ENCODE results near the gene PEPD. TPM values are rescaled to one million over a fixed set of nuclear protein-coding genes. Genes with fewer than 3 reads are reported as not detected.

PEPD gene
- total RNA-seq, 3 donors from 2014 or later, result 42.1 to 127 (median 82.3) TPM

- intact Hi-C loops (cut with DNase I; ENCODE audit: low total_unique reads), result no loop called here
- no peaks in the 10 kb centered on the region for H3K4me1 ChIP-seq
- H3K36me3 ChIP-seq, result no peaks in the 10 kb centered on the region
- no peaks in the 10 kb centered on the region for H3K9me3 ChIP-seq
- H3K27ac ChIP-seq, result no peak overlapping the region
- no peaks in the 10 kb centered on the region for H3K27me3 ChIP-seq
- no peak for DNase-seq (ENCODE audit: low spot score in 2 of 2)
- H3K4me3 ChIP-seq, result no peak overlapping the region
- TF ChIP-seq POLR2A (IDR thresholded peaks at IDR 0.05), result no peak
Observed at GRCh38 chr19:33382006-33382405, 139.6 kb downstream of the PEPD start.

GRCh38 chr19:33381101-33381500, 140.5 kb downstream of the PEPD start:
- no peaks in the 10 kb centered on the region for H3K36me3 ChIP-seq
- H3K27ac ChIP-seq, result no peak overlapping the region
- no peaks in the 10 kb centered on the region for H3K27me3 ChIP-seq
- no peak for TF ChIP-seq POLR2A (IDR thresholded peaks at IDR 0.05)
- TF ChIP-seq, protein P1, sequence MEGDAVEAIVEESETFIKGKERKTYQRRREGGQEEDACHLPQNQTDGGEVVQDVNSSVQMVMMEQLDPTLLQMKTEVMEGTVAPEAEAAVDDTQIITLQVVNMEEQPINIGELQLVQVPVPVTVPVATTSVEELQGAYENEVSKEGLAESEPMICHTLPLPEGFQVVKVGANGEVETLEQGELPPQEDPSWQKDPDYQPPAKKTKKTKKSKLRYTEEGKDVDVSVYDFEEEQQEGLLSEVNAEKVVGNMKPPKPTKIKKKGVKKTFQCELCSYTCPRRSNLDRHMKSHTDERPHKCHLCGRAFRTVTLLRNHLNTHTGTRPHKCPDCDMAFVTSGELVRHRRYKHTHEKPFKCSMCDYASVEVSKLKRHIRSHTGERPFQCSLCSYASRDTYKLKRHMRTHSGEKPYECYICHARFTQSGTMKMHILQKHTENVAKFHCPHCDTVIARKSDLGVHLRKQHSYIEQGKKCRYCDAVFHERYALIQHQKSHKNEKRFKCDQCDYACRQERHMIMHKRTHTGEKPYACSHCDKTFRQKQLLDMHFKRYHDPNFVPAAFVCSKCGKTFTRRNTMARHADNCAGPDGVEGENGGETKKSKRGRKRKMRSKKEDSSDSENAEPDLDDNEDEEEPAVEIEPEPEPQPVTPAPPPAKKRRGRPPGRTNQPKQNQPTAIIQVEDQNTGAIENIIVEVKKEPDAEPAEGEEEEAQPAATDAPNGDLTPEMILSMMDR (IDR thresholded peaks at IDR 0.05), result no peak
- TF ChIP-seq POLR2AphosphoS5 (IDR thresholded peaks at IDR 0.05), result no peak
- no peak for DNase-seq (ENCODE audit: low spot score in 2 of 2)
- intact Hi-C loops (cut with DNase I; ENCODE audit: low total_unique reads), result no loop called here
- H3K9me3 ChIP-seq, result no peaks in the 10 kb centered on the region
- no peak overlapping the region for H3K4me3 ChIP-seq
- no peaks in the 10 kb centered on the region for H3K4me1 ChIP-seq

DNA sequence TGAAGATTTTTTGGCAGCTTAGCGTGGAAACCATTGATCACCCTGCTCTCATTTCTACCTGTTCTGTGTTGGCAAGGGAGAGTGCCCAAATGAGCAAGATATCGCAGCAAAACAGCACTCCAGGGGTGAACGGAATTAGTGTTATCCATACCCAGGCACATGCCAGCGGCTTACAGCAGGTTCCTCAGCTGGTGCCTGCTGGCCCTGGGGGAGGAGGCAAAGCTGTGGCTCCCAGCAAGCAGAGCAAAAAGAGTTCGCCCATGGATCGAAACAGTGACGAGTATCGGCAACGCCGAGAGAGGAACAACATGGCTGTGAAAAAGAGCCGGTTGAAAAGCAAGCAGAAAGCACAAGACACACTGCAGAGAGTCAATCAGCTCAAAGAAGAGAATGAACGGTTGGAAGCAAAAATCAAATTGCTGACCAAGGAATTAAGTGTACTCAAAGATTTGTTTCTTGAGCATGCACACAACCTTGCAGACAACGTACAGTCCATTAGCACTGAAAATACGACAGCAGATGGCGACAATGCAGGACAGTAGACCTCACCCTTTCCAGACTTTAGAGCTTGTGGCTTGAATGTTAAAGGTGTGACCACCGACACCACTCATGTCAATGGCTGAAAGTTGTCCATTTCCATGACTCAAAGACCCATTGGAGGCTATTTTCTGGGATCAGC, 142.3 kb downstream of the PEPD start:
- no peaks in the 10 kb centered on the region for H3K27me3 ChIP-seq
- no peak for TF ChIP-seq POLR2A (IDR thresholded peaks at IDR 0.05)
- TF ChIP-seq, protein P1 (IDR thresholded peaks at IDR 0.05), result no peak
- no peak for TF ChIP-seq POLR2AphosphoS5 (IDR thresholded peaks at IDR 0.05)
- H3K9me3 ChIP-seq, result no peaks in the 10 kb centered on the region
- intact Hi-C loops (cut with DNase I; ENCODE audit: low total_unique reads), result no loop called here
- no peaks in the 10 kb centered on the region for H3K36me3 ChIP-seq
- no peak overlapping the region for H3K27ac ChIP-seq
- no peak for DNase-seq (ENCODE audit: low spot score in 2 of 2)
- H3K4me3 ChIP-seq, result no peak overlapping the region
- no peaks in the 10 kb centered on the region for H3K4me1 ChIP-seq

- Histone ChIP-seq H3K4me3 (no peak overlapping the region), H3K4me1 (no peaks in the 10 kb centered on the region), H3K36me3 (no peaks in the 10 kb centered on the region), H3K9me3 (no peaks in the 10 kb centered on the region), H3K27me3 (no peaks in the 10 kb centered on the region), H3K27ac (peak overlapping the region; percentile 45 to 99)
- intact Hi-C loops (cut with DNase I; ENCODE audit: low total_unique reads), result no loop called here
- DNase-seq (ENCODE audit: low spot score in 2 of 2), result no peak
- TF ChIP-seq, protein P1 (IDR thresholded peaks at IDR 0.05), result no peak
Observed at GRCh38 chr19:33377586-33378475, 143.8 kb downstream of the PEPD start.

- TF ChIP-seq POLR2AphosphoS5 (IDR thresholded peaks at IDR 0.05) (no peak), POLR2A (IDR thresholded peaks at IDR 0.05) (no peak)
- TF ChIP-seq, protein P1 (IDR thresholded peaks at IDR 0.05), result no peak
- H3K4me1 ChIP-seq, result no peaks in the 10 kb centered on the region
- H3K36me3 ChIP-seq, result no peaks in the 10 kb centered on the region
- intact Hi-C loops (cut with DNase I; ENCODE audit: low total_unique reads), result no loop called here
- no peak for DNase-seq (ENCODE audit: low spot score in 2 of 2)
- H3K27me3 ChIP-seq, result no peaks in the 10 kb centered on the region
- no peak overlapping the region for H3K4me3 ChIP-seq
- H3K27ac ChIP-seq, result peak overlapping the region; percentile 45 to 99
- no peaks in the 10 kb centered on the region for H3K9me3 ChIP-seq
Observed at GRCh38 chr19:33376941-33377557, 144.5 kb downstream of the PEPD start.
